ENCODE results near the gene PRMT9. TPM values are rescaled to one million over a fixed set of nuclear protein-coding genes. Genes with fewer than 3 reads are reported as not detected.
A peak's percentile ranks its signal among the peaks of the same experiment; 100 is the strongest.

The PRMT9 gene
- total and polyA plus RNA-seq, 2 of the 13 experiments (the other 11 are each of a cell fraction or from before 2014, with no cell fraction given): 4.0 to 9.7 TPM

DNA sequence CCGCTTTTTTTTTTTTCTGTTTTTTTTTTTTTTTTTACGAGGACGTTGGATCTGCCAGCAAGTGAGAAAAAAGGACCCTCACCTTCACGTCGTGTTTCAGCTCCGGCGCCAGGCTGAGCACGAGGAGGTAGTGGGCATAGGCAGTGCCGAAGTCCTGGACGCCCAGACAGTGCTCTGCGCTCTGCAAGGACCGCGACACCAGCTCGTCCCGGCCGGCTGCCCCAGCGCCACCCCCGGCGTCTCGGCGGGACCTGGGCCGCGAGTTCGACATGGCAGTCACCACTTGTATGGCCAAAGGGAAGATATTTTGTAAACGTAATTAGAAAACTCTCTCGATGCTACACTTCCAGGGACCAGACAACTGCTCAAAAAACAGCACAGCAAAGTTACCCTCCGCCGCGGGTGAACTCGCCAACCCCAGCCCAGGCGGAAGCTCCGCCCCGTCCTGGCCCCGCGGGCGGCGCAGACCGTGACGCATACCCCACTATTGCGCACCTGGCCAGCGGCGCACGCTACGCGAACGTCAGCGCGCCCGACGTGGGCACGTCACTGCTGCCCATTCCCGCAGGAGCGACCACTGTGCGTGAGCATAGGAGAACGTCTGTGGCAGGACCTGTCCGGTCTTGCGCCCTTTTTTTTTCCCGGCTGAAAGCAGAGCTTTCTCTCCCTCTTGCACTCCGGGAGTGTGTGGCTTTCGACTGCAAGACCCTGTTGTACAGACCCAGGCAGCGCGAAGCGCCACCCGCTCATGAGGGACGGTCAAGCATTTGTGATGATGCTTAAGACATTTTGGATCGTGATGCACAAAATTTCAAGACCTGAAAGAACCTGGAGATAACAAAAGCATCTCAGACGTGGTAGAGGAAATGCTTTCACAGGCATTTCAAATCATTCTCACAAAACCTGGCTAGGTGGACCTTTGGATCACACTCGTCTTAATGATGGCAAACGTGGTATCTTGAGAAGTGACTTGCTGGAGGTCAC, at the start of gene PRMT9 (continued):
- peak; percentile 29 for TF ChIP-seq PRDM15 (CRISPR knock-in tag; IDR thresholded peaks at IDR 0.05)
- 0 out of 2 replicates have a peak, but pooled peaks have one; percentile 37 for TF ChIP-seq KDM3A (CRISPR knock-in tag; IDR thresholded peaks at IDR 0.05; ENCODE audit: low read depth)
- TF ChIP-seq AKAP8 (CRISPR knock-in tag; IDR thresholded peaks at IDR 0.05): 0 out of 2 replicates have a peak, but pooled peaks have one; percentile 30
- peak; percentile 97 for TF ChIP-seq YEATS2 (CRISPR knock-in tag; IDR thresholded peaks at IDR 0.05; ENCODE audit: borderline replicate concordance)
- 0 out of 2 replicates have a peak, but pooled peaks have one; percentile 68 for TF ChIP-seq AHR (CRISPR knock-in tag; IDR thresholded peaks at IDR 0.05)
- no peak for TF ChIP-seq ZNF513 (CRISPR knock-in tag; conservative IDR thresholded peaks at IDR 0.05)
- TF ChIP-seq ZNF451 (CRISPR knock-in tag; IDR thresholded peaks at IDR 0.05): 0 out of 2 replicates have a peak, but pooled peaks have one; percentile 69
- TF ChIP-seq THAP8 (CRISPR knock-in tag; IDR thresholded peaks at IDR 0.05; ENCODE audit: borderline replicate concordance): no peak
- peak; percentile 78 for TF ChIP-seq SMAD3 (CRISPR knock-in tag; IDR thresholded peaks at IDR 0.05)

Measured in HepG2 (cell line).